ENCODE data around the gene NFILZ.

The NFILZ gene, protein sequence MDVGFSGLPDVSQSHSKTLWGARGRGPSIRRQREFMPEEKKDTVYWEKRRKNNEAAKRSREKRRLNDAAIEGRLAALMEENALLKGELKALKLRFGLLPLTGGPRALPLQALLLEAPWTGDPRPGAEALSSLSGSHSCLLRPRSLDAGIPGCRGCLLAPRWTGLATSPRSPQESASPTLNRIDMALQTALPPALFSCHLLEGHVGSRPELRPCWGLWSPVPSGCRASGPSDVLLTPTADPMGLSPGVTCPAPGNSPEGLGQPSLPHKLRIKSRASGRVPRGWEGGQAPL

DNA sequence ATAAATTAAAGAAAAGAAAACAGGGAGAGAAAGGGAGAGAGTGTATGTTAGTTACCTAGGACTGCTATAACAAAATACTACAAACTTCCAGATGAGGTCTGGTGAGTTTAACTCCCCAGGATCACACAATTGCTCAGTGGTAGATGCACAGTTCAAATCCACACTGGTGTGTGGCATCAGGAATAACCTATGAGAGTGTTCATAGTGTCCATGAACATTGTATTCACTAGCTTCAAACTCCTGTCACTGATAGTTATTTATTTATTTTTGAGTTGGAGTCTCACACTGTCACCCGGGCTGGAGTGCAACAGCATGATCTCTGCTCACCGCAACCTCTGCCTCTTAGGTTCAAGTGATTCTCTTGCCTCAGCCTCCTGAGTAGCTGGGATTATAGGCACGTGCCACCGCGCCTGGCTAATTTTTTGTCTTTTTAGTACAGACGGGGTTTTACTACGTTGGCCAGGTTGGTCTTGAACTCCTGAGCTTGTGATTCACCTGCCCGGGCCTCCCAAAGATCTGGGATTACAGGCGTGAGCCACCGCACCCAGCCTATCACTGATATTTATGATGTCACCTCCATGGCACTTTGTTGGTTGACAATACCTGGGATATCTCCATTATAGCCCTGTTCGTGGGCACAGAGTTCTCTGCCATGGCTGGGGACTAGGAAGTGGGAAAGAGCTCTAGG, at the start of gene NFILZ:
Gene NFILZ, plus strand, starts transcription at position 638 of the 688 bp plus-strand sequence. CDS start 46,133 bp downstream, outside the sequence.
- no peak for DNase-seq (ENCODE audit: low read depth)
- TF ChIP-seq POLR2A (IDR thresholded peaks at IDR 0.05; ENCODE audit: extremely low read depth, insufficient read length) (no peak), MYC (IDR thresholded peaks at IDR 0.05; ENCODE audit: low read depth, low read length) (no peak)
- no peak within 1 kb of the TSS for H3K4me3 ChIP-seq (ENCODE audit: low read depth, low read length)

DNA sequence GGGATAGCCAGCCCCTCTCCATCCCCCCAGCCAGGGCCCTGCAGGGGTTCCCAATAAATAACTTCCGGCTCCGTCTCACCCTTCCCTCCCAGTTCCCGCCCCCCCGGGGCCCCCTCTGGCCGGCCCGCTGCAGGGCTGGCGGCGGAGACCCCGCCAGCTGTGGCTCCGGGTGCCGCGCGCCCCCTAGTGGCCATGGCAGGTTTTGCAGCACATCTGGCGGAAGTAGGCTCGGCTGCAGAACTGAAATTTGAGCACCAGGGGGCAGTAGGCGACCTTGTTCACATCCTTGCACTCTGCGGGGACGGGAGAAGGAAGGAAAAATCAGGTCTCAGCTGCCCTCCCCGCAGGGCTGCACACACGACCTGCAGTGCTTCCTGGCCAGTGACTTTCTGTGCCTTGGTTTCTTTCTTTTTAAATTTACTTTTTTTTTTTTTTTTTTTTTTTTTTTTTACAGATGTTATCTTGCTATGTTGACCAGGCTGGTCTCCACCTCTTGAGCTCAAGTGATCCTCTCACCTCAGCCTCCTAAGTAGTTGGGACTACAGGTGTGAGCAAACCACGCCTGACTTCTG, 49.6 kb upstream of the NFILZ start:
- no peak overlapping the region for H3K4me3 ChIP-seq (ENCODE audit: low read depth, low read length)
- TF ChIP-seq, protein P1, sequence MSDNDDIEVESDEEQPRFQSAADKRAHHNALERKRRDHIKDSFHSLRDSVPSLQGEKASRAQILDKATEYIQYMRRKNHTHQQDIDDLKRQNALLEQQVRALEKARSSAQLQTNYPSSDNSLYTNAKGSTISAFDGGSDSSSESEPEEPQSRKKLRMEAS (IDR thresholded peaks at IDR 0.05; ENCODE audit: low read depth, low read length): peak; percentile 72
- TF ChIP-seq, protein P2, sequence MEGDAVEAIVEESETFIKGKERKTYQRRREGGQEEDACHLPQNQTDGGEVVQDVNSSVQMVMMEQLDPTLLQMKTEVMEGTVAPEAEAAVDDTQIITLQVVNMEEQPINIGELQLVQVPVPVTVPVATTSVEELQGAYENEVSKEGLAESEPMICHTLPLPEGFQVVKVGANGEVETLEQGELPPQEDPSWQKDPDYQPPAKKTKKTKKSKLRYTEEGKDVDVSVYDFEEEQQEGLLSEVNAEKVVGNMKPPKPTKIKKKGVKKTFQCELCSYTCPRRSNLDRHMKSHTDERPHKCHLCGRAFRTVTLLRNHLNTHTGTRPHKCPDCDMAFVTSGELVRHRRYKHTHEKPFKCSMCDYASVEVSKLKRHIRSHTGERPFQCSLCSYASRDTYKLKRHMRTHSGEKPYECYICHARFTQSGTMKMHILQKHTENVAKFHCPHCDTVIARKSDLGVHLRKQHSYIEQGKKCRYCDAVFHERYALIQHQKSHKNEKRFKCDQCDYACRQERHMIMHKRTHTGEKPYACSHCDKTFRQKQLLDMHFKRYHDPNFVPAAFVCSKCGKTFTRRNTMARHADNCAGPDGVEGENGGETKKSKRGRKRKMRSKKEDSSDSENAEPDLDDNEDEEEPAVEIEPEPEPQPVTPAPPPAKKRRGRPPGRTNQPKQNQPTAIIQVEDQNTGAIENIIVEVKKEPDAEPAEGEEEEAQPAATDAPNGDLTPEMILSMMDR (IDR thresholded peaks at IDR 0.05; ENCODE audit: low read depth, low read length): peak; percentile 100
- TF ChIP-seq MYC (IDR thresholded peaks at IDR 0.05; ENCODE audit: low read depth, low read length): peak; percentile 82
- no peak for TF ChIP-seq POLR2A (IDR thresholded peaks at IDR 0.05; ENCODE audit: extremely low read depth, insufficient read length)
- peak; percentile 97 for DNase-seq (ENCODE audit: low read depth)

DNA sequence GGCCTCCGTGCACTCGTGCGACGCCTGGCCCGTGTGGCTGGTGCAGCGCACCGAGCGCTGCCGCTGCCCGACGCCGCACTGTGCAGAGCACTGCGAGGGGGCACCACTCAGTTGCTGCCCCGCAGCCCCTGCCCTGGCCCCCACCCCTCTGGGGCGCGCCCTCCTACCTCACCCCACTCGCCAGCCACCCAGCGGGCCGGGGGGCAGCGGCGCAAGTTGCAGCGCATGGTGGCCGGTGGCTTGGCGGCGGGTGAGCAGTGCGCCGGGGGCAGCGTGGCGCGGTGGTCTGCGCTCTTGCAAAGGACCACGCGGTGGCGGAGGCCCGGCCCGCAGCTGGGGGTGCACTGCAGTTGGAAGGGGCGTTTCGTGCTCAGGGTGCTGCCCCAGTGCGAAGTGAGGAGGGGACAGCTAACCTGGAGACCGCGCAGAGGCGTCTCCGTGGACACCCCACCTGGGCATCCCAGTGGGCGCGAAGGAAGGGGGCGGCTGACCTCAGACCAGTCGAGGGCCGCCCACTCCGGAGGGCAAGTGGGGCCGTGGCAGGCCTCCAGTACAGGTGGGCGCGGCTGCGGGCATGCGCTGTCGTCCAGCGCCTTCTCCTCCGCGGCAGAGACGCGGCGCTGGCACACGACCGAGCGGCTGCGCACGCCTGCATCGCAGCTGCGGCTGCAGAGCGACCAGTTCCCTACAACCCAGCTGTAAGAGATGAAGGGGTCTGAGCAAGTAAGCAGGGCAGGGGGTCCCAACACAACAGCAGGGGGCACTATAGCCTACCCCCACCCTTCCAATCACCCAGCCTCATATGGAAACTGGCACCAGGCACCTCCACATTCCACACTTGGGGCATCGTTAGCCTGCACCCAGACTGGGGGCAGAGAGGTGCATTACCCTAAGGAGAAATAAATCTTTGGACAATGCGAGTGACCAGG, 45.2 kb upstream of the NFILZ start:
- TF ChIP-seq, protein P2 (IDR thresholded peaks at IDR 0.05; ENCODE audit: low read depth, low read length): peak; percentile 20
- TF ChIP-seq, protein P1 (IDR thresholded peaks at IDR 0.05; ENCODE audit: low read depth, low read length): no peak
- TF ChIP-seq MYC (IDR thresholded peaks at IDR 0.05; ENCODE audit: low read depth, low read length): no peak
- peak; percentile 60 for DNase-seq (ENCODE audit: low read depth)
- H3K4me3 ChIP-seq (ENCODE audit: low read depth, low read length): no peak overlapping the region

DNA sequence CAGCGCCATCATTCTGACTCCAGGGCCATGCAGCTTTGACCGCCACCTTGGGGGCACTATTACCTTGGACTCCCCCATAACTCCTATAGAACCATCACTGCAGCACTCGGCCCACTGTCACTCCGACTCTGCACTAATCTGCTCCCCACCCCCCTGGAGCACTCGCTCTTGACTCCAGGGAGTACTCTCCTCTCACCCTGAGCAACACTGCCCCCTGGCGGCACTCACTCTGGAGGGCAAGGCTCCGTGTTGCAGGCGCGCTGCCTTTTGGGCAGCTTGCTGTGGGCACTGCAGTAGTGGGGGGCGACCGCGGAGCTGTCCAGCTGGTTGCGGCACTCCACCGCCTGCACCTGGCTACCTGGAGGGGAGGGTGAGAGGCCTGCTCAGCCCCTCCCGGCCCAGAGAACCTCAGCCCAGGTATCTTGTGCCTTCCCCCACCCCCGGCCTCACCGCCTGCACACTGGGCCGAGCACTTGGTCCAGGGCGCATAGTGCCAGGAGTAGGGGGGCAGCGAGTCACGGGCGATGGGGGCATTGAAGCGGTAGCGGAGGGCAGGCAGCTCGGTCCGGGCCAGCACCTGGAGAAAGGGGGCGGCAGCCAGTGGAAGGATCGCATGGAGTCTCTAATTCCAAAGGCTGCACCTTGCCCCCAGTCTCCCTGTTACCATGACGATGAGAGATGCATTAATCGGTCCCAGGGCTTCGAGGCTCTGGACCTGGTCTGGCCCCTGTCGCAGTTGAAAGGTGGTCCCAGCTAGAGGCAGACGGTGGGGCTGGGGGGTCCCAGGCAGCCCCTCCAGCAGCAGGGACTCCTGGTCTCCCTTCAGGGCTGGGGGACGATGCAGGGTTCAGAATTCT, 44.3 kb upstream of the NFILZ start:
- H3K4me3 ChIP-seq (ENCODE audit: low read depth, low read length): no peak overlapping the region
- peak; percentile 91 for DNase-seq (ENCODE audit: low read depth)
- TF ChIP-seq, protein P2 (IDR thresholded peaks at IDR 0.05; ENCODE audit: low read depth, low read length): peak; percentile 99
- TF ChIP-seq POLR2A (IDR thresholded peaks at IDR 0.05; ENCODE audit: extremely low read depth, insufficient read length): no peak
- TF ChIP-seq, protein P1 (IDR thresholded peaks at IDR 0.05; ENCODE audit: low read depth, low read length): peak; percentile 71
- peak; percentile 68 for TF ChIP-seq MYC (IDR thresholded peaks at IDR 0.05; ENCODE audit: low read depth, low read length)

DNA sequence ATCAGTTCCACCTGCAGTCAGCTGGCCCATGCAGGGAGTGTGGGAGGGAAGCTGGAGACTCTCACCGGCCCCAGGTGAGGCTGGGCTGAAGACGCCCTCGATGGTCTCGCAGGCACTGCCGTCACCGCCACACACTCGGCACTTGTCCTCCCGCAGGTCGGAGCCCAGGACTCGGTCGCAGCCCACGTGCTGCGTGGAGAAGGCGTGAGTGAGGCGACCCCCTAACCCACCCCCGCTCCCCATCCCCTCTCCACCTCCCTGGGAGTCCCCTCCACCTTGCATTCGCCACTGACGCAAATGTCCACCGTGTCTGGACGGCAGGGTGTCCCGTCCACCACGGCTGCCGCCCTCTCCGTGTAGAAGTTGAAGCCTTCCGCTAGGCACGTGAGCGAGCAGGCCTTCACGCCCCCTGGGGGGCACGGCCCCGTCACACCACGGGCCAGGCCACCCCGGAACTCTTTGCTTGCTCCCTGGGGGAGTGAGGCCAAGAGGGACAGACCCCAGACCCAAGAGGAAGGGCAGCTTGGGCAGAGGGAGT, 41.2 kb upstream of the NFILZ start:
- no peak for TF ChIP-seq POLR2A (IDR thresholded peaks at IDR 0.05; ENCODE audit: extremely low read depth, insufficient read length)
- TF ChIP-seq, protein P2 (IDR thresholded peaks at IDR 0.05; ENCODE audit: low read depth, low read length): no peak
- TF ChIP-seq, protein P1 (IDR thresholded peaks at IDR 0.05; ENCODE audit: low read depth, low read length): no peak
- no peak for TF ChIP-seq MYC (IDR thresholded peaks at IDR 0.05; ENCODE audit: low read depth, low read length)
- H3K4me3 ChIP-seq (ENCODE audit: low read depth, low read length): no peak overlapping the region
- DNase-seq (ENCODE audit: low read depth): no peak
